Stimulated activated CD8-positive, alpha-beta memory T cell treated with anti-CD3 and anti-CD28 coated beads, Interleukin-7, amount 100 ng/mL, for 48 hours (primary cell): ENCODE results near the gene BRICD5.

Experiments used
- DNase-seq, 2 donors: peaks; one replicate each; pipeline ENCODE4 v3.0.0-alpha.2; 2020; ENCODE audit warnings: low read depth in 1 of 2; ENCODE audit errors: extremely low read depth in 1 of 2

The BRICD5 gene

GRCh38 chr16:2166263-2167067 is 44.2 kb downstream of the BRICD5 start:
- no peak for DNase-seq

GRCh38 chr16:2165861-2166260 is 44.8 kb downstream of the BRICD5 start:
- no peak for DNase-seq

GRCh38 chr16:2163211-2163881 is 47.3 kb downstream of the BRICD5 start:
- DNase-seq = no peak

- no peak for DNase-seq
Observed at GRCh38 chr16:2162676-2163118, 48.0 kb downstream of the BRICD5 start.

- DNase-seq = no peak
Observed at GRCh38 chr16:2161911-2162310, 48.8 kb downstream of the BRICD5 start.

- DNase-seq = no peak
Observed at GRCh38 chr16:2160915-2161551, 49.6 kb downstream of the BRICD5 start.
